COR-L47 (cell line): ENCODE data around the gene SHFL.

Experiments used
- DNase-seq: peaks from one replicate; lab custom pipeline; 2025; lab: John Stamatoyannopoulos, UW

SHFL gene

DNA sequence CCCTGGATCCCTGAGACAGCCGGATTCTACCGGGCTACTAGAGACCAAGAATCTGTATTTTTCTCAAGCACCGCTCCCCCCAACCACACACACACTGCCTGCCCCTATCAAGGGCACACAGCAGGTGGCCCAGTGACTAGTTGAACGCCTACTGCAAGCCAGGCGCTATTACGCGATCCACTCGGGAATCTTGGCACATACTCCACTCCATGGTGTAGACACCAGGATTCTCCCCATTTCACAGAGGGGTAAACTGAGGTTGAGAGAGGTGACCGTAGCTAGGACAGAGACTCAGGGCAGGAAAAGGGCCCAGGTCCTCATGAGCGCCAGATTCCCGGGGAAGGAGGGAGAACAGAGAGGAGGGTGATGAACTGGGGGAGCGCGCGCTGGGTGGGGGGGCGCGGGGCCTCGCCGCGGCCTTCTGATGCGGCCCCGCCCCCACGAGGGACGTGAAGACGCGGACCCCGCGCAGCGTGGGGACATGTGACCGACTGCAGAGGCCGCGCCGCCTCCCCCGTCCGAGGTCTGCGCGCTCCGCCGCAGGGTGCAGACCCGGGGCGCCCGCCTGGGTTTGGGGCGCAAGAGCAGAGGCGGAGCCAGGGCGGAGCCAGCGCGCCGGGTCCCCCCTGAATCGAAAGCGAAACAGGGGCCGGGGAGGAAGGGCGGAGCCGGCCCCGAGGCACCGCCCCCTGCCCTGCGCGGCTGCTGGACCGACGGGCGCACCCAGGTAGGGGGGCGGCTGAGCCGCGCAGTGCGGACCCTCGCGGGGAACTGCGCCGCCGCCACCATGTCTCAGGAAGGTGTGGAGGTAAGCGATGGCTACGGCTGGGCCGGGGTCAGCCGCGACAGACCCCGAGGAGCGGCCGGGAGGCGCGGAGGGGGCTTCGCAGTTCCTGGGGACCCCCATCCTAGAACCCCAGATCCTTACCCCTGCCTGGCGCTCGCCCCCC lies at the start of gene SHFL:
SHFL (plus strand) TSS at position 677 of the 950 bp plus-strand sequence; CDS start at position 788, 111 bp downstream.
- peak; percentile 49 for DNase-seq

DNA sequence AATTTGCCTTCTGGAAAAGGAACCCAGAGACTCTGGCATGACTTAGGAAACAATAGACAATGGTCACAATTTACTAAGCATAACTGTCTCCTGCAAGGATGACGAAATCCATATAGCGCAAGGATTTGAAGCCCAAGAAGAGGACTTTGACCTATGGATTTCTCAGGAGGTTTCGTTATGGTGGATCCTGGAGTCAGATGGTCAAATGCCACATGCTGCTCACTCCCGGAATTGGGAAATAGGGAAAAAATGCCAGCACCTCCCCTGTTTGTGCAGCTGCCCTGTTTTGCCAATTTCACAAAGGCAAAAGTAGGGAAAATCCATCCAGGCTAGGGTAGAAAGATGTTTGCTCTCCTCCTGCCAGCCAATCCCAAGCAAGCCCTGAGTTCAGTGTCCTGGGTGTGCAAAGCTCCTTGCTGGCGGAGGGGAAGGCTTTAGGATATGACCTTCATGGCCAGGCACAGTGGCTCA lies 49.5 kb upstream of the SHFL start:
- DNase-seq = no peak

DNA sequence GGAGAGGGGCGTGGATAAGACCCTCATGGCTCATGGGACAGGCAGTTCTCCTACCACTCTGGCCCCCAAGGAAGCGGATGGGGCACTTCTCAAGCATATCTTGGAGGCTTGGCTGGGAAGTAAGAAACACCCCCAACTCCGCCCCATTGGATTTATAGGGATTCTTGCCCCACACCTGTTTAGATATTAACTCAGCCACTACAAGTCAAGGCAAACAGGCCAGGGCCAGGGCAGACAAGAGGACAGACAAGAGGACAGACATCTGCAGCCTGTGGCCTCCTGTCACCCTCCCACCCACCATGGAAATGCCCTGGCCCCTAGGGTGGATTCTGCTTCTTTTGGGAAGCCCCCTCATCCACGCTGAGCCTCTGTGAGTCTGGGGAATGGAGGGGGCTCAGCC lies 48.8 kb upstream of the SHFL start:
- DNase-seq = no peak

DNA sequence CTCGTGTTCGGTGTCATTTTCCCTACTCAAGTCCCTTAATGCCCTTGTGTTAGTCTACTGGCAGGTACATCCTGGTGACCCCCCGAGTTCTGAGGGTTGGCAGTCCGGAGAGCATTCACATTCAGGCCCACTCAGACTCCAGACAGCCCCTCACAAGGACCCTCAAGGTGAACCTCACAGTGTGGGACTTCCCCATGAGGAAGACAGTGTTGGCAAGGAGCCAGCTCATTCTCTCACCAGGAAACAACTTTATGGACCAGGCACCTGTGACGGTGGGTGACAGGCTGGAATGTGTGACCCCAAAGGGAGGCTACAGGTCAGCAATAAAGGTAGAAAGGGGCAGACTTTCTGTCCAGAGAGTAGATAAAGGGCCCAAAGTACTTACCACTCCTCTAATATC lies 48.3 kb upstream of the SHFL start:
- DNase-seq = no peak

DNA sequence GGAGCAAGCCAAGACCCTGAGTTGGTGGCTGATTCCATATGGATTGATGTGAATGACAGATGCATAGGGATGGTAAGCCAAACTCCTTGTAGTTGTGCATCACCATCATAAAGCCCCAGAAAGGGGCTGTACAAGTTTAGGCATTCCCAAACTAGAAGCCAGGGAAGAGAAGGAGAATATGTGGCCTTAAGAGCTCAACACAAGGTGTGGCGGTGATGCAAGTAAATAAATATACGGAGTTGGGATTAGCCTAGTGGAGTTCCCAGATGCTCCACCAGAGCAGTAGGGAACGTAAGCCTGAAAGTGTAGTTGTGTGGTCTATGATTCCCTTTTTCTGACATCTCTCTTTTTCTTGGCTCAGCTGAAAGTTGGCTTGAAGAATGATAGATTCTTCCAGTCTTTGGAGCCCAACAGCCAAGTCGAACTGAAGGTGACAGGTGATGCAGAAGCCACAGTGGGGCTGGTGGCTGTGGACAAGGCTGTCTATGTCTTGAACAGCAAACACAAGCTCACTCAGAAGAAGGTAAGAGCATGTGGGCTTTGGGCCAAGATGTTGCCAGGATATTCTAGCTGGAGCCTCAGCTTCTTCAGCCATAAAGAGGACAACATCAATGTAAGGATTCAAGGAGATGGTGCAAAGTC lies 42.7 kb upstream of the SHFL start:
- DNase-seq = no peak

DNA sequence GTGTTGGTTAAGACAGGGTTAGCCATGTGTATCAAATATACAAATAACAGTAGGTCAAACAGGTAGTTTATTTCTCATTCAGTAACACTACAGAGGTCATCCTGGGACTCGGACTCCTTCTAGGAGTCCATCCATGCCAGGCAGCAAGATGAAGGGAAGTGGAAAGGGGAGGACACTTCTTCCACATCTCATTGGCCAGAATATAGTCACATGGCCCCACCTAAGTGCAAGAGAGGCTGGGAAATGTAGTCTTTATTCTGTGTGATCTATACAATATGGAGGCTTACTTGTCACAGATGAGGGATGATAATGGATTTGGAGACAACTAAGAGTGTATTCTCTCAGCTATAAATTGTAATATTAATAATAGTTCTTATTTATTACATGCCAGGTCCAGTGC lies 41.7 kb upstream of the SHFL start:
- no peak for DNase-seq

DNA sequence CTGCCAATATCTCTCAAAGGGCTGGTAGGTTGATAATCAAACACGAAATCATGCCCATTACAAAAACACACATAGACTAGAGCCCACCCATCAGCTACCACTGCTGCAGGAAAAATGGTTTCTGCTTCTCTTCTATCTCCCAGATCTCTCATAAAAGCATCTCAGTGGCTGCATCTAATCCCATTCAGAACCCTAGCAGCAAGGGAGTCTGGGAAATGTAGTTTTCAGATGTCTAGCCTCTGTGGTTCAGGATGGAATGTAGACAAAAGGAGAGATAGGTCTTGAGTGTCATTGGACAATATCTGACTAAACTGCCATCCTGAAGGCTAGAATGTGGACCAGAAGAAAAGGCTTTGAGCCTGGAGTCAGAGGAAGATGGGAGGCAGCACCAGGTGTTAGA lies 40.7 kb upstream of the SHFL start:
- DNase-seq = no peak

DNA sequence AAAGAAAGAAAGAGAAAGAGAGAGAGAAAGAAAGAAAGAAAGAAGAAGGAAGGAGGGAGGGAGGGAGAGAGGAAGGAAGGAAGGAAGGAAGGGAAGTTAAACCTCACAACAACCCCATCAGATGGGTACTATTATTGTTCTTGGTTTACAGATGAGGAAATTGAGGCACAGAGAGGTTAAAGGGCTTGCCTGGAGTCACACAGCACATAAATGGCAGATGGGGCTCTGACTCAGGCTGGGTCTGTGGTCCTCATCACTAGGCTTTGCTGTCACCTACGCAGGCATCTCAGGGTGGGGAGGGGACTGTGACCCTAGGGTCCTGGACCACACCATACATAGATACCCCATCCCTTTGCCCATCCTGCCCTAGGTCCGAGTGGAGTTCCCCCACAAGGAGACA lies 36.5 kb upstream of the SHFL start:
- no peak for DNase-seq

DNA sequence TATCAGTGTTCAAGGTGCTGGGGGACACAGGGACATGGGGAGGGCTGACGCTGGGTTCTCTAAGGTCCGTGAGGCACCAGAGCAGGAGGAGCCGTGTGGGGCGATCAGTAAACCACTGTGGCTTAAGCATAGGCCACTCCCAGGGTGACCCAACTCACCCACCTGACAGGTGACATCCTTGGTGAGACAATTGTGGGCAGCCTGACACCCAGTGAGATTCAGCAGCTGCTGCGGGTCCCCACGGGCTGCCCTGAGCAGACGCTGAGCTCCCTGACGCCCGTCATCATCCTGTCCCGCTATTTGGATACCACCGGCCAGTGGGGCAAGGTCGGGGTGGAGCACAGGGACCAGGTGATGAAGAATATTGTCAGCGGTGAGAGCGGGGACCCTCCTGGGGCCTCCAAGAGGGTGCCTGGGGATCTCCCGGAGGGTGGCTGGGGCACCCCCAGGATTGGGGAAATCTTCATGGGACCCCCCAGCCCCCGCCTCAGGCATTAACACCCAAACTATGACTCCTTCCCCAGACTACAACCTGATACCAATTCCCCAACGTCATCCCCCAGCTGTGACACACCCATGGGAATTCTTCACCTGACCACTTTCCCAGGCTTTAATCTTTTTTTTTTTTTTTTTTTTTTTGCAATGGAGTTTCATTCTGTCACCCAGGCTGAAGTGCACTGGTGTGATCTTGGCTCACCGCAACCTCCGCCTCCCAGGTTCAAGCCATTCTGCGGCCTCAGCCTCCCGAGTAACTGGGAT lies 33.3 kb upstream of the SHFL start:
- DNase-seq = no peak

DNA sequence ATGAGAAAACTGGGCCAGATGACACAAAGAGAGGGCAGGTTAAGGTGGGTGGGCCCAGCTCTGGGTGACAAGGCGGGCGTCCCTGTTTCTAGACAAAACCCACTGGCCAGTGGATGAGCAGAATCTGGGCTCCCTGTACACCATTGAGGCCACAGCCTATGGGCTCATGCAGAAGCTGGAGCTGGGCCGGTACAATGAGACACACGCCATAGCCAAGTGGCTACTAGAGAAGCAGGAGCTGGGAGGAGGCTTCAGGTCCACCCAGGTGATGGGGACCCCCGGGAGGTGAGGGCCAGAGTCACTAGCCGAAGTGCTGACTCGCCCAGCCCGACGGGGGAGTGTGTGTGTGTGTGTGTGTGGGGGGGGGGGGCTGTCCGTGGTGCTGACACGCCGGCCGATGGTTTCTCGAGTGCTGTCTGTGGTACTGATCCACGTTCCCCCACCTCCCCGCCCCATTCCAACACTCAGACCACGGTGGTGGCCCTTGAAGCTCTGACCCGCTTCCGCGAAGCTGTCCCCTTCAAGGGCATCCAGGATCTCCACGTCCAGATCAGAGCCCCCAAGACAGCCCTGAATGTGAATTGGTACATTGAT lies 24.3 kb upstream of the SHFL start:
- DNase-seq = no peak

DNA sequence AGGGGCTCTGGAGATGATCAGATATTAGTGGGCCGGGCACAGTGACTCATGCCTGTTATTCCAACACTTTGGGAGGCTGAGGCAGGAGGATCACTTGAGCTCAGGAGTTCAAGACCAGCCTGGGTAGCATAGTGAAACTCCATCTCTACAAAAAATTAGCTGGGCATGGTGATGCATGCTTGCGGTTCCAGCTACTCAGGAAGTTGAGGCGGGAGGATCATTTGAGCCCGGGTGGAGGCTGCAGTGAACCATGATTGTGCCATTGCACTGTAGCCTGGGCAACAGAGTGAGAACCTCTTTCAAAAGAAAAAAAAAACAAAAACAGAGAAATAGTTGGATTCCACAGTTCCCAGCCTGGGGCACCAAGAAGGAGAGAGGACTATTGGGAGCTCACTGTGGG lies 17.9 kb upstream of the SHFL start:
- DNase-seq = no peak

DNA sequence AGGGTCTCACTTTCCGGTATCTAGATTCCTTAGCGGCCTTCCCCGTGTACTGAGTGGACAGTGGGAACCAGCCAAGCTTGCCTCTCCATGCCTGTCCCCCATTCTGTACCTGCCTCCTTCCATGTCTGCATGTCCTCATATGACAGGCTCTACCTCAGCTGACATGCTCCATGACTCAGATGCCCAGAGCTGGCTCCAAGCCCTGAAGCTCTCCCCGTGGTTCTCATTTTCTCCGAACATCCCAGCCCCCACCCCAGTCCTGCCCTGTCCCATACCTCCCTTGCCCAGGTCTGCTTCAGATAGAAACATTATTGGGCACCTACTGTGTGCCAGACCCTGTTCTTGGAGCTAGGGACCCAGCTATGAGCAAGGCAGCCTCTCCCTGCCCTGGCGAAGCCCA lies 17.1 kb upstream of the SHFL start:
- no peak for DNase-seq

DNA sequence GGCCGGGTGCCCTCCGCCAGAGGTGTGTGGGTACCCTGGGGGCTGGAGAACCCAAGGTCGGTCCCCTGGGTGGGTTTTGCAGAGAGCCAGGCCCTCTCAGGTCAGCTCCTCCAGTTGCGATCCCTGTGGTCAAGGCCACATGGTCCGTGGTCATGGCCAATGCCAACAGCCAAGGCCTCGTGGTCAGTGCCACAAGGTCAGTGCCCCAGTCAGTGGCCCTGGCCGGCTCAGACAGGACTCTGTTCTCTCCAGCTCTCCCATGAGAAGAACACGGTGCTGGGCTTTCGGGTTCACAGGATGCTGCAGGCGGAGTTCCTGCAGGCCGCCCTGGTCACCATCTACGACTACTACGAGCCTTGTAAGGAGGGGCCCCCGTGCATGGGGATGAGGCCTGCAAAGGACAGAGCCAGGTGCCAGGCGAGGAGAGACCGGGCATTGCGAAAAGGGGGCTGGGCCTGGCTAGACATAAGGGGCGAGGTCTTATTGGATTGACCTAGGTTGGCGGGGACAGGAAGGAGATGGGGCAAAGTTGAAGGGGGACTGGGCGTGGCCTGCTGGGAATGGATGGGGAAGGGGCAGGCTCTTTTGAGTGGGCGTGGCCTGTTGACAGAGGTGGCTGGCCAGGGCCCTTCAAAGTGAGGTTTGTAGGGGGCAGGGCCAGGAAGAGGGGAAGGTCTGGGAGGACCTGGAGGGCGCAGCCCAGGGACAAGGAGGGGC lies 15.2 kb upstream of the SHFL start:
- DNase-seq = no peak

DNA sequence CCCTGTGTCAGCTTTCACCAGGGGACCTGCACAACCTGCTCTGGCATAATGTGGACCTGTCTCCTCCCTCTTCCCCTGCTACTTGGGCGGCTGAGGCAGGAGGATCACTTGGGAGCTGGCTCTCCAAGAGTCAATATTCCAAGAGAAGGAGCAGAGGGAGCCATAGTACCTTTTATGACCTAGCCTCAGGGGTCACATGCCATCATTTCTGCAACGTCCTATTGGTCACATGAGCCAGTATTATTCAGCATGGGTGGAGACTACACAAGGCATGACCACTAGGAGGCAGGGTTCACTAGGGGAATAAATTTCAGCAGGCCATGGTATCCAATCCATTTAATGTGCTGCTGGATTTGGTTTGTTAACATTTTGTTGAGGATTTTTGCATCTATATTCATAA lies 12.0 kb upstream of the SHFL start:
- DNase-seq = peak; percentile 16

DNA sequence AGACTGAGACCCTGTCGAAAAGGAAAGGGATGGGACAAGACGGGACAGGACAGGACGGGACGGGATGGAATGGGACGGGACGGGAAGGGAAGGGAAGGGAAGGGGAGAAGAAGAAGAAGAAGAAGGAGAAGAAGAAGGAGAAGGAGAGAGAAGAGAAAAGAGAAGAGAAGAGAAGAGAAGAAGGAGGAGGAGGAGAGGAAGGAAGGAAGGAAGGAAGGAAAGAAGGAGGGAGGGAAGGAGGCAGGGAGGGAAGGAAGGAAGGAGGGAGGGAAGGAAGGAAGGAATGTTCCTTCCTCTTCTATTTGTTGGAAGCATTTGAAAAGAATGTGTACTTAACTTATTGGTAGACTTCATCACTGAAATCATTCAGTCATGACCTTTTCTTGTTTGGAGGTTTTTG lies 9.6 kb upstream of the SHFL start:
- no peak for DNase-seq

DNA sequence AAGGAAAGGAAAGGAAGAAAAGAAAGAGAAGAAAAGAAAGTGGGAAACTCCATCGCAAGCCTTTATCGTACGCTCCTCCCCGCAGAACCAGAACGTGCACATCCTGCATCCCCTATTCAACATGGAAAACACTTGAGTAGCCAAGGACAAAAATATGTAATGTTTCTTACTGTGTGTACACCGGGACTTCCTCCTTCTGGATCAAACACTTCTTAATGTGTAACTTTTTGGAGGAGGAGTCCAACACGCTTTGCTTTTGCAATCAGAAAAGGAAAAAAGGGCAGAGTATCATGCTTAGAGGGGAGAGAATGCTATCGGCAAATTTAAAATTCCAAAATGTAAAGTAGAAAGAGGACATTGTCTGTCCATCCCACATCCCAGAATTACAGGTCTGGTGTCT lies 7.8 kb upstream of the SHFL start:
- DNase-seq = no peak

DNA sequence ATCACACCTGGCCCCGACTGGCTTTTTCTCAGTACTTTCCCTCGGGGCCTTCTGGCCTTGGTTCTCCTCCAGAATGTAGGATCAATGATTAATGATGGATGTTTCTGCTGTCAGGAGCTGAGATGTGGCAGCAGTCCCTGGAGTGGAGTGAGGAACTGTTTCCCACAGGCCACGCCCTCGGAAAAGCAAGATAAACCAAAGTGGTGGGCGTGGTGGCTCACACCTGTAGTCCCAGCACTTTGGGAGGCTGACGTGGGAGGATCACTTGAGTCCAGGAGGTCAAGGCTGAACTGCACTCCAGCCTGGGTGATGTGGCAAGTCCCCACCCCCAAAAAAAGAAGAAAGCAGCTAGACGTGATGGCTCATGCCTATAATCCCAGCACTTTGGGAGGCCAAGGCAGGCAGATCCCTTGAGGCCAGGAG lies 7.1 kb upstream of the SHFL start:
- DNase-seq = no peak

DNA sequence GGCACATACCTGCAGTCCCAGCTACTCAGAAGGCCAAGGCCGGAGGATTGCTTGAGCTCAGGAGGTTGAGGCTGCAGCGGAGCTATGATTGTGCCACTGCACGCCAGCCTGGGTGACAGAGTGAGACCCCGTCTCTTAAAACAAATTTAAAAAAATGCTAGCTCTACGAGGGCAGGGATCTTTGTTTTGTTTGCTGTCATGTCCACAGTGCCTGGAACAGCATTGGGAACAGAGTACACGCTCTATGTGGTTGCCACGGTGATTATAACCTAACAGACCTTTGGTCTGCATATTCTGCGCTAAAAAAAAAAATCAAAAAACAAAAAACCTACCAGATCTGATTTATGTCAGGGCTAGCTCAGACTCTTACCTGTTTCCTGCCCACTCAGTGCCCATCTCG lies 2.2 kb upstream of the SHFL start:
- no peak for DNase-seq

DNA sequence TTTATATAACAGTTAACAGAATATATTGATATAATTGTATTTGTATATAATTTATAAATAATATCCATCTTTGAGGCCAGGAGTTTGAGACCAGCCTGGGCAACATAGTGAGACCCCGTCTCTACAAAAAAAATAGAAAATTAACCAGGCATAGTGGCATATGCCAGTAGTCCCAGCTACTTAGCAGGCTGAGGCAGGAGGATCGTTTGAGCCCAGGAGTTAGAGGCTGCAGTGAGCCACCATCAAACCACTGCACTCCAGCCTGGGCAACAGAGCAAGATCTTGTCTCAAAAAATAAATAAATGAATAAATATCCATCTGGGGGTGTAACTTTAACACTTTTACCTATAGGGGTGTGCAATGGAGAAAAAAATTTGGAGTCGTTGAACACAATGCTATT lies 1.3 kb upstream of the SHFL start:
- no peak for DNase-seq

DNA sequence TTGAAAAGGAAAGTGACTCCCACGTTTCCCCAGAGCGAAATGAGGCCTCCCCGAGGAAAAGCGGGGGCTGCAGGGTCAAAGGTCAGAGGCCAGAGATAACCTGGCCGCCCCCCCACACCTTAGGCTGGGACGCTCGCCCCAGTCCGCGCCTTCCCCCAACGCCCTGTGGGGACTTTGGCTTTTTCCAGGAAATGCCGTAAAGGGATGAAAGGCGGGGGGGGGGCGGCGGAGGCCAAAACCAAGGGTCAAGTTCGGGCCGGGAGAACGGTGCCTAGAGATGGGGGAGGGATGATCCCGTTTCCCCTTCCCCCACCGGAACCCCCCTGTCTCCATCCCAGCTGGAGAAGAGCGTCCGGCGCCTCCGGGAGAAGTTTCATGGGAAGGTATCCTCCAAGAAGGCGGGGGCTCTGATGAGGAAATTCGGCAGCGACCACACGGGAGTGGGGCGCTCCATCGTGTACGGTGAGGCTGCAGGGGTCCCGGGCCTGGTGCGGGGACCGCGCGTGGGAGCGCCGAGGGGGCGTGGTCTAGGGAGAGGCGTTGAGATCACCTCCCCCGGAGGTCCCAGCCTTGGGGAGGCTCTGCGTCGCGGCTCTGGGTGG lies 575 bp downstream of the SHFL start:
- DNase-seq = no peak
